Mononuclear cell (primary cell): ENCODE data around the gene TRPM6. TPM values are rescaled to one million over a fixed set of nuclear protein-coding genes. Genes with fewer than 3 reads are reported as not detected.
"Not testable (repeated sequence)": the region's sequence is repeated elsewhere in the genome, so short reads cannot be mapped to it uniquely, and the experiment has no call there.

Experiments
- H3K27me3 ChIP-seq: 2 replicates; pipeline ENCODE4 v1.6.0; 2011; ENCODE audit warnings: low read length, control low read depth; ENCODE audit not compliant: insufficient read depth
- H3K4me1 ChIP-seq: 2 replicates; pipeline ENCODE4 v1.5.1; 2011; ENCODE audit warnings: mild to moderate bottlenecking, low read length, control low read depth; ENCODE audit not compliant: insufficient read depth
- H3K4me3 ChIP-seq: 2 replicates; pipeline ENCODE4 v1.5.1; 2011; ENCODE audit warnings: mild to moderate bottlenecking, low read length, moderate library complexity
- H3K9me3 ChIP-seq: 2 replicates; pipeline ENCODE4 v1.5.1; 2011; ENCODE audit warnings: low read depth, mild to moderate bottlenecking, control low read depth, low read length
- total RNA-seq: library from RNA; depleted of rRNA; stranded (reverse); fragments of >200 nt; gene quantifications from one replicate; pipeline ENCODE4 v1.2.3, GENCODE V29; 2012

The TRPM6 gene, protein sequence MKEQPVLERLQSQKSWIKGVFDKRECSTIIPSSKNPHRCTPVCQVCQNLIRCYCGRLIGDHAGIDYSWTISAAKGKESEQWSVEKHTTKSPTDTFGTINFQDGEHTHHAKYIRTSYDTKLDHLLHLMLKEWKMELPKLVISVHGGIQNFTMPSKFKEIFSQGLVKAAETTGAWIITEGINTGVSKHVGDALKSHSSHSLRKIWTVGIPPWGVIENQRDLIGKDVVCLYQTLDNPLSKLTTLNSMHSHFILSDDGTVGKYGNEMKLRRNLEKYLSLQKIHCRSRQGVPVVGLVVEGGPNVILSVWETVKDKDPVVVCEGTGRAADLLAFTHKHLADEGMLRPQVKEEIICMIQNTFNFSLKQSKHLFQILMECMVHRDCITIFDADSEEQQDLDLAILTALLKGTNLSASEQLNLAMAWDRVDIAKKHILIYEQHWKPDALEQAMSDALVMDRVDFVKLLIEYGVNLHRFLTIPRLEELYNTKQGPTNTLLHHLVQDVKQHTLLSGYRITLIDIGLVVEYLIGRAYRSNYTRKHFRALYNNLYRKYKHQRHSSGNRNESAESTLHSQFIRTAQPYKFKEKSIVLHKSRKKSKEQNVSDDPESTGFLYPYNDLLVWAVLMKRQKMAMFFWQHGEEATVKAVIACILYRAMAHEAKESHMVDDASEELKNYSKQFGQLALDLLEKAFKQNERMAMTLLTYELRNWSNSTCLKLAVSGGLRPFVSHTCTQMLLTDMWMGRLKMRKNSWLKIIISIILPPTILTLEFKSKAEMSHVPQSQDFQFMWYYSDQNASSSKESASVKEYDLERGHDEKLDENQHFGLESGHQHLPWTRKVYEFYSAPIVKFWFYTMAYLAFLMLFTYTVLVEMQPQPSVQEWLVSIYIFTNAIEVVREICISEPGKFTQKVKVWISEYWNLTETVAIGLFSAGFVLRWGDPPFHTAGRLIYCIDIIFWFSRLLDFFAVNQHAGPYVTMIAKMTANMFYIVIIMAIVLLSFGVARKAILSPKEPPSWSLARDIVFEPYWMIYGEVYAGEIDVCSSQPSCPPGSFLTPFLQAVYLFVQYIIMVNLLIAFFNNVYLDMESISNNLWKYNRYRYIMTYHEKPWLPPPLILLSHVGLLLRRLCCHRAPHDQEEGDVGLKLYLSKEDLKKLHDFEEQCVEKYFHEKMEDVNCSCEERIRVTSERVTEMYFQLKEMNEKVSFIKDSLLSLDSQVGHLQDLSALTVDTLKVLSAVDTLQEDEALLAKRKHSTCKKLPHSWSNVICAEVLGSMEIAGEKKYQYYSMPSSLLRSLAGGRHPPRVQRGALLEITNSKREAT (N-terminal part only)
- total RNA-seq: 0.31 TPM

DNA sequence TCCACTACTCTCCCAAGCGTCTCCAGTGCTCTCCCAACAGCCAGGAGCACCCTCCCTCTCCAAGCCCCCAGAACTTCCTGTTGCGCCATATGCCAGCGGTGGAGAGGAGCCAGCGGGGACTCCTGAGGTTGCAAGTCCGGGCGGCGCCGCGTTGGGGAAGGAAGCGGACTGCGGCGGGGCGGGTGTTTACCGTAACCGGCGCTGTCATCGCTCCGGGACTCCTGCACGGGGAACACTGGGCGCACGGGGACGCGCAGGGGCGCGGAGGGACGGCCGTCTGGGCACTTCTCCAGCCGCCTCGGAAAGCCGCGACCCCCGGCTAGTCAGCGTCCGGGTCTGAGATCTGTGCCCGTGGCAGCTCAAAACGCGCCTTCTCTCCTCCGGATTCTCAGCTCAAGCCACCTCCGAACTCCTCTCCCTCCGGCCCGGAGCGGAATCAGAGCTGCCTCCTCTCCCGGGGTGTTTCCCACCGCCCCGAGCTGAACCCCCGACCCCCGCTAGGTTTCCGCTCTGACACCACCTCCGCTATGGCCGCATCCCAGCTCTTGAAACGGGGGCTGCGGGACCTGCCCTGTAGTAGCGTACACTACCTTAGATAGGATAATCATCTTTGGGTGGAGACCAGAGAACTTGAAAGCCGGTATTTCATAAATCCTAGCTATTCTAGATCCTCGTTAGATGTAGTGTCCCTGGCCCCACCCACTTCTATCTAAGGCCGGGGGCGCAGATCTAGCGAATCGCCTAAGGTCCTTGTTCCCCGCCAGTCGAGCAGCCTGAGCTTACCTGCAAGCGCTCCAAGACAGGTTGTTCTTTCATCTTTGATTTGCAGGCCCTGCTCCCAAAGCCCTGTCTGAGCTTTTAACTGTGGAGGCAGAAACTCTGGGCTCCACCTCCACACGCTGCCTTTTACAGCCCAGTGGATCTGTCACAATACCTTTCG lies at the start of gene TRPM6:
Gene TRPM6 (minus strand): TSS at position 881 of the 940 bp plus-strand sequence. CDS start 65 bp downstream, at position 816.
- peak within 1 kb of the TSS; percentile 43 for H3K4me3 ChIP-seq
- H3K4me1 ChIP-seq: peaks cover 13% of the 10 kb centered on the region
- H3K27me3 ChIP-seq: peaks cover 36% of the 10 kb centered on the region
- H3K9me3 ChIP-seq: no peaks in the 10 kb centered on the region

DNA sequence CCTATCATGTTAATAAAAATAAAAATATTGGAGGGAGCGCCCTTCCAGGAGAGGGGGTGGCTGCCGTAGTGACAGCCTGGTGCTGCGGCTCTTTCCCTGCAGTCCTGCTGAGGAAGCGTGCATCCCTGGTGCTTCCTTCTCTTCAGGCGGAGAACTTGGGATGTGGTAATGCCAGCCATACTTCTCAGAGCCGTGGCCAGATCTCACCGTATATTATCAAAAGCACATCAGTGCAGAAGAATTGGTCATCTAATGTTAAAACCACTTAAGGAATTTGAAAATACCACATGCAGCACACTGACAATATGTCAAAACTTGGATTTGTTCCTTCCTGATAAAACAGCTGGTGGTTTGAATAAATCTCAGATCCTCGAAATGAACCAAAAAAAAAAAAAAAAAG lies 47.3 kb upstream of the TRPM6 start:
- no peaks in the 10 kb centered on the region for H3K4me1 ChIP-seq
- peaks cover 7% of the 10 kb centered on the region for H3K9me3 ChIP-seq
- H3K4me3 ChIP-seq: no peak overlapping the region
- H3K27me3 ChIP-seq: no peaks in the 10 kb centered on the region

DNA sequence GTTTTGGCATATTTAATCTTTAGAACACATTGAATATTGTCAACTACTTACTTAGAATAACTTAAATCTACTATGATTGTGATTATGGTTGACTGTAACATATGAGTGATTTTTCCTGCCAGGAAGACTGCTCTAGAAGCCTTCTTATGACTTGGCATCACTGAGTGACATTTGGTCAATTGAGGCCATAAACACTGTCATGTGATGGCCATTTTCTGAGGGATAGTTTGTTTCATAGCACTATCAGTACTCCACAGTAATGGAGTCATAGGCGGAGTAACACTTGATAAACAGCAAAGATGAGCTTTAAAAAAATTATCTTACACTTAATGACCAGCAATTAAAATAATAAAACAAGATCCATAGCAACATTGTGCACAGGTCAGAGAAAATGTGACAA lies 34.0 kb upstream of the TRPM6 start:
- Histone ChIP-seq H3K27me3 (no peaks in the 10 kb centered on the region), H3K4me1 (no peaks in the 10 kb centered on the region), H3K9me3 (no peaks in the 10 kb centered on the region), H3K4me3 (no peak overlapping the region)

DNA sequence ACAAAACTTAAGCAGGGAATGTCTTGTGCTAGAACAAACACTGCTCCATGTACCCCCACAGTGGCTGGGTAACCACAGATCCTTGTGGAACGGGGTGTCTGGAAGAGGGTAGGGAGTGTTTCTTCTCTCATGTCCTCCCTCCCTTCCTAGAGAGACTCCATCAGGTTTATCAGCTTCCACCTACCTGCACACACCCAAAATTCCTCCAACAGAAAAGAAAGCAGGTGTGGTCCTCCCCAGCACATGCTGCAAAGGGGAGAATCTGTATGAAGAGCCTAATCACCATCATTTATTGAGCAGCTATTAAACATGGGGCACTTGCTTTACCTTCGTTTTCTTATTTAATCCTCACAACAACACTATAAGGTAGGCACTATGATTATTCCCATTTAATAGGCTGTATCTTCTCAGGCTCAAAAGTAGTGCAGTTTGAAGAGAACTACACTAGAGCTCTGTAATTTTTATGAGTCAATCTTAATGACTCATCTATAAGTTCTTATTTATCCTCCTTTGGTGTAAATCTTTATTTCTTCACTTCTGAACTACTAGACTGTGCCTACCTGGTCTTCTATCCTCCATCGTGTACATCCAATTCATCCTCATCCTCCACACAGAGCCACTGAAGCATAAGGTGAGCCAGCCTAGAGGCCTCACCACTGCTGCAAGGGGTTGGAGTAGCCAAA lies 33.4 kb upstream of the TRPM6 start:
- H3K9me3 ChIP-seq: no peaks in the 10 kb centered on the region
- H3K4me3 ChIP-seq: no peak overlapping the region
- H3K4me1 ChIP-seq: no peaks in the 10 kb centered on the region
- no peaks in the 10 kb centered on the region for H3K27me3 ChIP-seq

DNA sequence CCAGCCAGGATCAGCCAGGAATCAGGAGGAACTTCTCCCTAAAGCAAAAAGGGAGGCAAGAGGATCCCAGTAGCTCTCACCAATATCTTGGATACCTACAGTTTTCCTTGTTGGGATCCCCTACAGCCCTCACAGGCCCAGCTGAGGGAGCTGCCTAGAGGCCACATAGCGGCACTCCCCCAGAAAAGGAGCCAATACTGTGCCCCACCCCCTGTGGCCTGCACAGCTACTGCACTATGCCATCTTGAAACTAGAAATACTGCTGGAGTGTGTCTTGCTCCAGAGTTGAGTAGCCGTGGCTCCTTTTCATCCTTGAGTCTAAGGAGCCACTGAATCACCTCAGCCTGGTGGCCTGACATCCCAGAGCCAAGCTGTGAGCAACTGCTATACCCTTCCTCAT lies 22.3 kb upstream of the TRPM6 start:
- no peaks in the 10 kb centered on the region for H3K27me3 ChIP-seq
- no peaks in the 10 kb centered on the region for H3K4me1 ChIP-seq
- H3K9me3 ChIP-seq: peaks cover 7% of the 10 kb centered on the region
- H3K4me3 ChIP-seq: no peak overlapping the region

DNA sequence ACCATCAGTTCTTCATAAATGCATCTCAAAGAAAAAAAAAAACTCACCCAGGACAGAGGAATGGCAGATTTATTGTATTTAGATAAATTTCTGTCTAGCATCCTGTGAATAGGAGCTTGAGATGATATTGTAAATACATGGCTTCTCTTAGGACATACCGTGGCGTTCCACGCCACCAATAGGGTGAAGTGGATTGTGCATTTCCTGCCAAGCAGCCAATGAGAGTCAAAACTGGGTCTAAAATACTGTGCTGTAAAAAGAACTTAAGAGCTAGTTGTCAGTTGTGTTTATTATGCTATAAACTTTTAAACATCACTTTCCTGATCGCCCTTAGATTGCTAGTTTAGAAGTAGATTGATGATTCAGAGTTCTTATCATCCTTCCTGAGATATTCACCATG lies 20.9 kb upstream of the TRPM6 start:
- H3K4me3 ChIP-seq: no peak overlapping the region
- H3K9me3 ChIP-seq: peaks cover 7% of the 10 kb centered on the region
- H3K27me3 ChIP-seq: no peaks in the 10 kb centered on the region
- H3K4me1 ChIP-seq: no peaks in the 10 kb centered on the region

DNA sequence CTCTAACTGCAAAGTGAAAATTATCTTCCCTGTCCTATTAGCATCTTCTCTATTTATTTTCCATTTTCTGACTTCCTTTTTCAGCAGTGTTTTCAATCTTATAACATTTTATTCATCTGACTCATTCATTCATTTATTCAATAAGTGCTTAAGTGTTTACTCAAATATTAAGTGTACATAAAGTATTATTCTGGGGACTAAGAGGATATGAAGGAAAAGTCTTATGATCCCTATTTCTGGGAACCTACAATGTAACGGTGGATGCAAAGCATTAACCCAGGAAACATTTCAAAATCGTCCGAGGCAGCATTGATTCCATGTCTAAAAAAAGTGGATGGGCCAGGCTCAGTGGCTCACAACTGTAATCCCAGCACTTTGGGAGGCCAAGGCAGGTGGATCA lies 19.4 kb upstream of the TRPM6 start:
- no peaks in the 10 kb centered on the region for H3K4me1 ChIP-seq
- H3K27me3 ChIP-seq: no peaks in the 10 kb centered on the region
- no peak overlapping the region for H3K4me3 ChIP-seq
- H3K9me3 ChIP-seq: peaks cover 5% of the 10 kb centered on the region

DNA sequence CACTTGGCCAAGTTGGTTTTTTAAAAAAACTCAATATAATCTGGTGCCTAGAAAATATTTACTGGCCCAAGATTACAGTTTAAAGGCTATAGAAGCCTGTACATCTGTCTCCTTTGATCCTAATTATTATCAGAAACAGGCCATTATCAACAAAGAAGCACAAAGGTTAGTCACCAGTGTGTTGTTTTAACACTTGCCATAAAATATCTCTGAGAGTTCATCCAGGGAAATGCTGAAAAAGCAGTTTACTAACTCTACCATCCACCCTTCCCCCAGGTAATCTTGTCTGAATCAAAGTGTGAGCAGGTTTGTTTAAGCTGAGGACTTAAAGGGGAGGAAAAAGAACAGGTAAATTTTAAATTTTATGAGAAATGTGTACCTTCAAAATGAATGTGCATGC lies 13.3 kb upstream of the TRPM6 start:
- Histone ChIP-seq H3K4me1 (no peaks in the 10 kb centered on the region), H3K4me3 (no peak overlapping the region), H3K9me3 (no peaks in the 10 kb centered on the region), H3K27me3 (no peaks in the 10 kb centered on the region)

DNA sequence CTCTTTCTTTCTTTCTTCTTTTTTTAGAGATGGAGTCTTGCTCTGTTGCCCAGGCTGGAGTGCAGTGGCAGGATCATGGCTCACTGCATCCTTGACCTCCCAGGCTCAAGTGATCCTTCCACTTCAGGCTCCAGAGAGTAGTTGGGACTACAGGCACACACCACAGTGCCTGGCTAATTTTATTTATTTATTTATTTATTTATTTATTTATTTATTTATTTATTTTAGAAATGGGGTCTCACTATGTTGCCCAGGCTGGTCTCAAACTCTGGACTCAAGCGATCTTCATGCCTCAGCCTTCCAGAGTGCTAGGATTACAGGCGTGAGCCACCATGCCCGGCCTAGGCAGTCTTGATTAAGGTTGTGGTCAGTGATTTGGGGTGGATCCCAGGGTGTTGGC lies 728 bp upstream of the TRPM6 start:
- H3K4me3 ChIP-seq, H3K9me3 ChIP-seq: not testable (repeated sequence)
- peaks cover 33% of the 10 kb centered on the region for H3K27me3 ChIP-seq
- H3K4me1 ChIP-seq: peaks cover 13% of the 10 kb centered on the region

DNA sequence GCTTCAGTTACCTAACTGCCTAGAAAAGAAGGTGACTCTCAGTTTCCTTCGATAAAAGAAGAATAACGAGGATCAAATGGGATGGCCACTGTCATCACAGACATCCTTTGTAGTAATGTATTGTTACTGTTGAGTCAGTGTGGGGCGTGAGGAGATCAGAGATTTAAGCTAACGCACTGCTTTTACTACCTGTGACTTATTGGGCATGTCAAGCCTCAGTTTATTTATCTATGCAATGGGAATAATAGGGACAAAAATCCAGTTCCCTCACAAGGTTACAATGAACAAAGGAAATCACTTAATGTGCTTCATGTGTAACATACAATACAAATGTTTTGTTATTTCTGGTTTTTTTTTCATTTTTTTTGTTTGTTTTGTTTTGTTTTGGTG lies 255 bp upstream of the TRPM6 start:
- H3K4me1 ChIP-seq: peaks cover 13% of the 10 kb centered on the region

DNA sequence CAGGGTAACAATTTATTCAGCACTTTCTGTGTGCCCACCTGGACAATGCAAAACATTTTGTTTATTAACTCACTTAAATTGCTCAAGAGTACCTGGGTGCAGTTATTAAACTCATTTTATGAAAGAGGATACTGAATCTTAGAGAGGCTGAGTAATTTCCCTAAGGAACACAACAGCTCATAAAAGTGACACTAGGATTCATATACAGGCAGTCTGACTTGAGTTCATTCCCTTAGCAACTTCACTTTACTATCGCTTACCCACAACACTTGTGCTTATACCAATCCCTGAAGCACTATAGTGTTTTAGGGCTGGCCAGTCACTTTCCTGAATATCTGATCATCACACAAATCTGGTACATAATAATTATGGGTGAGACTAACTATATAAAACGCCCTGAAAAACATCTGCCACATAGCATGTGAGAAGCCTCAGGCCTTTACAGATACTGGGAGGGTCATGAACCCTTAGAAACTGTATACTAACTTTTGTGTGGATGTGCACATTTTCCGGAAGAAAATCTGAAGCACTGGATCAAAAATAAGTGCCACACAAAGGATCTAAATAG lies 11.3 kb downstream of the TRPM6 start:
- Histone ChIP-seq H3K27me3 (peaks cover 13% of the 10 kb centered on the region), H3K4me1 (no peaks in the 10 kb centered on the region), H3K4me3 (no peak overlapping the region), H3K9me3 (peaks cover 12% of the 10 kb centered on the region)

More for the DNA sequence above, 255 bp upstream of the TRPM6 start:
- peaks cover 36% of the 10 kb centered on the region for H3K27me3 ChIP-seq
- no peaks in the 10 kb centered on the region for H3K9me3 ChIP-seq
- H3K4me3 ChIP-seq: peak overlapping the region; percentile 43

DNA sequence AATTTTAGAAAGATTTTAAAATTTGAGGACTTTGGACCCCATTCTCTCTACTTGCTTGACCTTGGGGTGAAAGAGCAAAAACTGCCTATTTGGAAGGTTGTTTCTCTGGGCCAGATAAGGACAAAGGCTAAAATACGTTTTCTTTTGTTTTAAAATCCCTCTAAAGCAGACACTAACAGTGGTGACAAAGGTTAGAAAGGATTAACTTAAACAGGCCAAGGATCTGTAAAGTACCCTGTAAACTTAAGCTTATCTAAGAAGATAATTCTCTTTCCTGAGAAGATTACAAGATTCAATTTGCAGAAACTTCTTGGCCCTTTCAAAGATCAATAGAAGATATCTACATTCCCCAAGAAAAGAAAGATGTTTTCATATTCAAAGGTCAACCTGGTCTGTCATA lies 12.1 kb downstream of the TRPM6 start:
- H3K4me3 ChIP-seq: no peak overlapping the region
- peaks cover 12% of the 10 kb centered on the region for H3K27me3 ChIP-seq
- H3K4me1 ChIP-seq: no peaks in the 10 kb centered on the region
- peaks cover 12% of the 10 kb centered on the region for H3K9me3 ChIP-seq

DNA sequence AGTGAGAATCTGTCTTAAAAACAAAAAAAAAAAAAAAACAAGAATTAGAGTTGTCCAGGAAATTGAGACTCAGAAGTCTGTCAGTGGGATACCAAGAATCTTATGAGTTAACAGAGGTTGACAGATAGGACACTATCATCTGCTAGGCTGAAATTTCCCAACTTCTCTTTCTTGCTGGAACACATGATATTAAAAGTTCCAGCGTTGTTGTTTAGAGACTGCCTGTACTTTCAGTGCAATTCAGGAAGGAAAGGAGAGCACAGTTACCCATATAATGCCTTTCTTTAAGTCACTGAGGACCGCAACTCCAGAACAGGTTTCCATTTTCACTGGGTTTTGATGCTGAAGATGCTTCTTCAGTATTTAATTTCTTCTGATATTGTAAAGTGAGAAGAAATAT lies 13.5 kb downstream of the TRPM6 start:
- Histone ChIP-seq H3K4me1 (no peaks in the 10 kb centered on the region), H3K27me3 (no peaks in the 10 kb centered on the region), H3K4me3 (no peak overlapping the region), H3K9me3 (no peaks in the 10 kb centered on the region)
